Glutamatergic neuron (in vitro differentiated cells): ENCODE measurements around the gene TNFSF12. TPM values are rescaled to one million over a fixed set of nuclear protein-coding genes. Genes with fewer than 3 reads are reported as not detected.

Experiments
- DNase-seq: peaks from one replicate; pipeline ENCODE4 v3.0.0; 2022
- H3K27ac Mint-ChIP-seq: one replicate; pipeline ENCODE4 v1.8.0; 2020; ENCODE audit warnings: mild to moderate bottlenecking, mixed read lengths, inconsistent platforms; ENCODE audit not compliant: unreplicated experiment
- H3K27me3 Mint-ChIP-seq: one replicate; pipeline ENCODE4 v1.8.0; 2020; ENCODE audit warnings: mild to moderate bottlenecking, moderate library complexity, mixed read lengths, inconsistent platforms; ENCODE audit not compliant: unreplicated experiment
- H3K36me3 Mint-ChIP-seq: one replicate; pipeline ENCODE4 v1.8.0; 2020; ENCODE audit warnings: mild to moderate bottlenecking, mixed read lengths, inconsistent platforms; ENCODE audit not compliant: unreplicated experiment
- H3K4me1 Mint-ChIP-seq: one replicate; pipeline ENCODE4 v1.8.0; 2020; ENCODE audit warnings: mild to moderate bottlenecking, low read depth, mixed read lengths, inconsistent platforms; ENCODE audit not compliant: unreplicated experiment
- H3K4me3 Mint-ChIP-seq: one replicate; pipeline ENCODE4 v1.8.0; 2020; ENCODE audit warnings: mild to moderate bottlenecking, mixed read lengths, inconsistent platforms; ENCODE audit not compliant: unreplicated experiment
- H3K9me3 Mint-ChIP-seq: one replicate; pipeline ENCODE4 v1.8.0; 2020; ENCODE audit warnings: mild to moderate bottlenecking, moderate library complexity, mixed read lengths, inconsistent platforms; ENCODE audit not compliant: unreplicated experiment
- total RNA-seq: library from RNA; stranded (reverse); fragmentation: NEBNext Ultra II Directional; extraction: Animal tissue kit (Norgen Biotek cat#: 25700); gene quantifications from one replicate; pipeline ENCODE4 v1.2.1, GENCODE V29; 2021; ENCODE audit not compliant: unreplicated experiment
- TF ChIP-seq, protein P1 (sequence below): fragments of 200-600 bp; sonication (generic); IDR thresholded peaks from one replicate; pipeline ENCODE4 v1.5.0; 2021; ENCODE audit not compliant: partially characterized antibody, unreplicated experiment

Gene TNFSF12
- total RNA-seq, 1 donor from 2014 or later, result 0.83 TPM

DNA sequence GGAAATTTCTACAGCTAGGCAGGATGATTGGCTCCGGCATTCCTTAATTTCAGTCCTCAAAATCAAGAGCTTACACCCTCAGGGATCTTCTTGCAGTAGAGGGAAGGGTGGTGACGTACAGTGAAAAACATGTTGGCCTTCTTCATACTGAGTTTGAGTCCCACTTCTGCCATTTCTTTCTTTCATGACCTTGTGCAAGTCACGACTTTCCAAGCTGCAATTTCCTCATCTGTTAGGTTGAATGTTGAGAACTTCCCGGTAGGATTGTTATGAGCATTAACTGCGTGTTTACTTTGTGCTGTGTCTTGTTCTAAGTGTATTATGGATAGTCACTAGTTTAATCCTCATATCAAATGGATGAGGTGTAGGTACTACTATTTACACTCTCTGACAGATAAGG is 20.7 kb downstream of the TNFSF12 start:
- Mint-ChIP-seq H3K27ac (no peak overlapping the region), H3K9me3 (peaks cover 15% of the 10 kb centered on the region), H3K4me3 (no peak overlapping the region), H3K27me3 (peaks cover 10% of the 10 kb centered on the region), H3K4me1 (peaks cover 7% of the 10 kb centered on the region), H3K36me3 (no peaks in the 10 kb centered on the region)
- no peak for DNase-seq
- TF ChIP-seq, protein P1, sequence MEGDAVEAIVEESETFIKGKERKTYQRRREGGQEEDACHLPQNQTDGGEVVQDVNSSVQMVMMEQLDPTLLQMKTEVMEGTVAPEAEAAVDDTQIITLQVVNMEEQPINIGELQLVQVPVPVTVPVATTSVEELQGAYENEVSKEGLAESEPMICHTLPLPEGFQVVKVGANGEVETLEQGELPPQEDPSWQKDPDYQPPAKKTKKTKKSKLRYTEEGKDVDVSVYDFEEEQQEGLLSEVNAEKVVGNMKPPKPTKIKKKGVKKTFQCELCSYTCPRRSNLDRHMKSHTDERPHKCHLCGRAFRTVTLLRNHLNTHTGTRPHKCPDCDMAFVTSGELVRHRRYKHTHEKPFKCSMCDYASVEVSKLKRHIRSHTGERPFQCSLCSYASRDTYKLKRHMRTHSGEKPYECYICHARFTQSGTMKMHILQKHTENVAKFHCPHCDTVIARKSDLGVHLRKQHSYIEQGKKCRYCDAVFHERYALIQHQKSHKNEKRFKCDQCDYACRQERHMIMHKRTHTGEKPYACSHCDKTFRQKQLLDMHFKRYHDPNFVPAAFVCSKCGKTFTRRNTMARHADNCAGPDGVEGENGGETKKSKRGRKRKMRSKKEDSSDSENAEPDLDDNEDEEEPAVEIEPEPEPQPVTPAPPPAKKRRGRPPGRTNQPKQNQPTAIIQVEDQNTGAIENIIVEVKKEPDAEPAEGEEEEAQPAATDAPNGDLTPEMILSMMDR, result no peak

DNA sequence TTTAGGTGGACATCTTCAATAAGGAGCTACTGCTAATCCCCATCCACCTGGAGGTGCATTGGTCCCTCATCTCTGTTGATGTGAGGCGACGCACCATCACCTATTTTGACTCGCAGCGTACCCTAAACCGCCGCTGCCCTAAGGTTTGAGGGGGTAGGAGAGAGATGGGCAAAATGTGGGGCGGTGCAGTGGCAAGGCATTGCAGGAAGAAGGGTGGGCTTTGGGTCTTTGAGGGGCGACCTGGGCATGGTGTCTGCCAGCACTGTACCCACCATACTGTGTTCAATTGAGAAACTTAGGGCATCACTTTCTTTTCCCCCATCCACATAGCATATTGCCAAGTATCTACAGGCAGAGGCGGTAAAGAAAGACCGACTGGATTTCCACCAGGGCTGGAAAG is 21.5 kb downstream of the TNFSF12 start:
- Mint-ChIP-seq H3K4me3 (peak overlapping the region; percentile 18), H3K27ac (peak overlapping the region; percentile 2), H3K4me1 (peaks cover 12% of the 10 kb centered on the region), H3K9me3 (peaks cover 12% of the 10 kb centered on the region), H3K27me3 (peaks cover 10% of the 10 kb centered on the region), H3K36me3 (no peaks in the 10 kb centered on the region)
- TF ChIP-seq, protein P1, result no peak
- no peak for DNase-seq

DNA sequence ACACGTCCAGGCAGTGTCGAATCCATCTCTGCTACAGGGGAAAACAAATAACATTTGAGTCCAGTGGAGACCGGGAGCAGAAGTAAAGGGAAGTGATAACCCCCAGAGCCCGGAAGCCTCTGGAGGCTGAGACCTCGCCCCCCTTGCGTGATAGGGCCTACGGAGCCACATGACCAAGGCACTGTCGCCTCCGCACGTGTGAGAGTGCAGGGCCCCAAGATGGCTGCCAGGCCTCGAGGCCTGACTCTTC is 23.4 kb downstream of the TNFSF12 start:
- TF ChIP-seq, protein P1, result no peak
- H3K27ac Mint-ChIP-seq, result peak overlapping the region; percentile 97
- no peak for DNase-seq
- peaks cover 10% of the 10 kb centered on the region for H3K27me3 Mint-ChIP-seq
- H3K4me3 Mint-ChIP-seq, result peak overlapping the region; percentile 98
- peaks cover 23% of the 10 kb centered on the region for H3K4me1 Mint-ChIP-seq
- H3K9me3 Mint-ChIP-seq, result peaks cover 14% of the 10 kb centered on the region
- peaks cover 4% of the 10 kb centered on the region for H3K36me3 Mint-ChIP-seq

DNA sequence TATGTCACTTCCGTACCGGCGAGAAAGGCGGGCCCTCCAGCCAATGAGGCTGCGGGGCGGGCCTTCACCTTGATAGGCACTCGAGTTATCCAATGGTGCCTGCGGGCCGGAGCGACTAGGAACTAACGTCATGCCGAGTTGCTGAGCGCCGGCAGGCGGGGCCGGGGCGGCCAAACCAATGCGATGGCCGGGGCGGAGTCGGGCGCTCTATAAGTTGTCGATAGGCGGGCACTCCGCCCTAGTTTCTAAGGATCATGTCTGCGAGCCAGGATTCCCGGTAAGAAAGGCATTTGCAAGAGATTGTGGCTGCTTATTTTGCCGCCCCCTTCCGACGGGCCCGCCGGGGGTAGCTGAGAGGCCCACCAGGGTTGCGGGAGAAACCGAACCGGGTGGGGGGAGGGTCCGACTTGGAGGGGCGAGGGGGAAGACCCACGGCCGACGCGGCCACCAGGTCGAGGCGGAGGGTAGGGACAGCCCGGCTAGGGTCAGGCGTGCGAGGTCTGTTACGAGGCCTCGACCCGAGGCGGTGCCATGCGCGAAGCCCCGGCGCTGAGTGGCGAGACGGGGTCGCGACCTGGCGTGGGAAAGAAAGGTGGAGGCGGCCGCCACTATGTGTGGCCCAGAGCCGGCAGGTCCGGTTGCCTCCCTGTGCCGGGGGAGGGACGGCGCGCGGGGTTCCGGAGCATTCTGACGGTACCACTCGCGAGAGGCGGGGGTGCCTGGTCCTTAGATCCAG is 23.9 kb downstream of the TNFSF12 start:
- H3K4me1 Mint-ChIP-seq, result peaks cover 23% of the 10 kb centered on the region
- peaks cover 14% of the 10 kb centered on the region for H3K9me3 Mint-ChIP-seq
- TF ChIP-seq, protein P1, result no peak
- peak overlapping the region; percentile 98 for H3K4me3 Mint-ChIP-seq
- peaks cover 10% of the 10 kb centered on the region for H3K27me3 Mint-ChIP-seq
- peaks cover 4% of the 10 kb centered on the region for H3K36me3 Mint-ChIP-seq
- H3K27ac Mint-ChIP-seq, result peak overlapping the region; percentile 97
- peak; percentile 99 for DNase-seq

DNA sequence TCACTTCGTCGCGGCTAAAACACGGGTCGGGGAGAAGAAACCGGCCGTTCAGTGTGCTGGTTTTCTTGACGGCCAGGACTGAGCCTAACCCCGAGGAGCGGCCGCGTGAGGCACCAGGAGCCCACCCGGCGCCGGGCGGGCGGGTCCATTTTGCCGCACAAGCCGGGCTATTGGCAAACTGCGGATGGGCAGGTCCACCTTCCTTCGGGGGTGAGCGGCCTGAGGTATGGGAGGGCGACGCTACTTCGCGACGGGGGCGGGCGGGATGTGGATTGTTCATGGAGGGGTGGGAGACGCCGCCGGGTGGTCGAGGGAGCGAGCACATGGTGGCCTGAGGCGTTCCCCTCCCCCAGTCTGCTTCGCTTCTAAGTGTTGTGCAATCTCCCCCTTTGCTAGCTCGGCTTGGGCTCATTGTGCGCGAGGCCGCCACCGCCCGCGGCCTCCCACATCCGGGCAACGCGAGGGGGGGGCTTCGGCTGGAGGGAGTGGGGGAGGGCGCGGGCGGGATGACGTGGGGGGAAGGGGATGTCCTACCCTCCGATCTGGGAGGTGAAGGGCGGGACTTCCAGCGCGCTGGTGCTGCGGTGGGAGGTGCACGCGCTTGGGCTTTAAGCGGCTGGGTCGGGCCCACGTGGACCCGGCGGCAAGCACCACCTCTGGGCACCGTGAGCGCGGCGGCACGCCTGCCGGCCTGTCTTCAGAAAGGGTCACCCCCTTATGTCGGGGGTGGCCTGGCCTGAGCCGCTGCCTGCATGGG is 24.6 kb downstream of the TNFSF12 start:
- Mint-ChIP-seq H3K4me1 (peaks cover 28% of the 10 kb centered on the region), H3K27ac (peak overlapping the region; percentile 98), H3K36me3 (peaks cover 4% of the 10 kb centered on the region), H3K27me3 (peaks cover 10% of the 10 kb centered on the region), H3K4me3 (peak overlapping the region; percentile 98), H3K9me3 (peaks cover 14% of the 10 kb centered on the region)
- peak; percentile 93 for DNase-seq
- TF ChIP-seq, protein P1, result no peak
